ENCODE measurements around the gene PCDHA13.
"Not testable (repeated sequence)": the region's sequence is repeated elsewhere in the genome, so short reads cannot be mapped to it uniquely, and the experiment has no call there.

The PCDHA13 gene

GRCh38 chr5:140875085-140876065 lies 6.5 kb upstream of the PCDHA13 start, which contains the start of gene PCDHA12:
PCDHA12 (plus strand) TSS chr5:140875308; CDS start chr5:140875473, 165 bp downstream.
- H3K4me3 ChIP-seq (ENCODE audit: low read length): peak within 1 kb of the TSS; percentile 71
- H3K9ac ChIP-seq (ENCODE audit: low read depth, low read length): peak within 1 kb of the TSS; percentile 78
- no peaks in the 10 kb centered on the region for H3K9me3 ChIP-seq (ENCODE audit: insufficient read depth, low read depth, low read length)
- H3K27me3 ChIP-seq (ENCODE audit: insufficient read depth, low read length): no peaks in the 10 kb centered on the region
- H3K36me3 ChIP-seq (ENCODE audit: insufficient read depth, low read length): peaks cover 14% of the 10 kb centered on the region; the same call in 1 of the 2 replicates
- 92% methylated on average over 47 of the region's 47 CpGs for WGBS
- H3K4me1 ChIP-seq (ENCODE audit: insufficient read depth, low read length): no peaks in the 10 kb centered on the region
- peak within 1 kb of the TSS; percentile 39; the same call in 1 of the 2 replicates for H3K27ac ChIP-seq (ENCODE audit: low read depth, low read length)

- H3K27me3 ChIP-seq (ENCODE audit: insufficient read depth, low read length); H3K4me3 ChIP-seq (ENCODE audit: low read length); H3K27ac ChIP-seq (ENCODE audit: low read depth, low read length); H3K9ac ChIP-seq (ENCODE audit: low read depth, low read length); H3K4me1 ChIP-seq (ENCODE audit: insufficient read depth, low read length); H3K9me3 ChIP-seq (ENCODE audit: insufficient read depth, low read depth, low read length): not testable (repeated sequence)
- peaks cover 14% of the 10 kb centered on the region; the same call in 1 of the 2 replicates for H3K36me3 ChIP-seq (ENCODE audit: insufficient read depth, low read length)
- WGBS: 97% methylated on average over 80 of the region's 80 CpGs
These were observed 5.2 kb upstream of the PCDHA13 start for GRCh38 chr5:140876541-140877261.

GRCh38 chr5:140877262-140877581 lies 4.7 kb upstream of the PCDHA13 start:
- Histone ChIP-seq H3K36me3 (ENCODE audit: insufficient read depth, low read length) (peaks cover 14% of the 10 kb centered on the region; the same call in 1 of the 2 replicates), H3K4me1 (ENCODE audit: insufficient read depth, low read length) (no peaks in the 10 kb centered on the region), H3K27me3 (ENCODE audit: insufficient read depth, low read length) (no peaks in the 10 kb centered on the region), H3K4me3 (ENCODE audit: low read length) (no peak overlapping the region), H3K9ac (ENCODE audit: low read depth, low read length) (no peak overlapping the region), H3K9me3 (ENCODE audit: insufficient read depth, low read depth, low read length) (no peaks in the 10 kb centered on the region), H3K27ac (ENCODE audit: low read depth, low read length) (no peak overlapping the region)
- 97% methylated on average over 37 of the region's 37 CpGs for WGBS

GRCh38 chr5:140882591-140882899 lies 621 bp downstream of the PCDHA13 start:
- Histone ChIP-seq H3K27ac (ENCODE audit: low read depth, low read length) (no peak overlapping the region), H3K27me3 (ENCODE audit: insufficient read depth, low read length) (no peaks in the 10 kb centered on the region), H3K9ac (ENCODE audit: low read depth, low read length) (no peak overlapping the region), H3K9me3 (ENCODE audit: insufficient read depth, low read depth, low read length) (no peaks in the 10 kb centered on the region), H3K4me1 (ENCODE audit: insufficient read depth, low read length) (no peaks in the 10 kb centered on the region), H3K36me3 (ENCODE audit: insufficient read depth, low read length) (peaks cover 9% of the 10 kb centered on the region; the same call in 1 of the 2 replicates), H3K4me3 (ENCODE audit: low read length) (peak overlapping the region; percentile 56)
- 84% methylated on average over 12 of the region's 12 CpGs for WGBS

- Histone ChIP-seq H3K4me3 (ENCODE audit: low read length) (no peak overlapping the region), H3K27me3 (ENCODE audit: insufficient read depth, low read length) (no peaks in the 10 kb centered on the region), H3K4me1 (ENCODE audit: insufficient read depth, low read length) (no peaks in the 10 kb centered on the region), H3K9me3 (ENCODE audit: insufficient read depth, low read depth, low read length) (no peaks in the 10 kb centered on the region), H3K9ac (ENCODE audit: low read depth, low read length) (no peak overlapping the region), H3K36me3 (ENCODE audit: insufficient read depth, low read length) (peaks cover 2% of the 10 kb centered on the region; the same call in 1 of the 2 replicates), H3K27ac (ENCODE audit: low read depth, low read length) (no peak overlapping the region)
- whole genome bisulfite sequencing: 97% methylated on average over 41 of the region's 41 CpGs
These were observed 1.4 kb downstream of the PCDHA13 start for GRCh38 chr5:140883373-140883772.

- Histone ChIP-seq H3K9me3 (ENCODE audit: insufficient read depth, low read depth, low read length) (no peaks in the 10 kb centered on the region), H3K27me3 (ENCODE audit: insufficient read depth, low read length) (no peaks in the 10 kb centered on the region), H3K36me3 (ENCODE audit: insufficient read depth, low read length) (peaks cover 2% of the 10 kb centered on the region; the same call in 1 of the 2 replicates), H3K4me1 (ENCODE audit: insufficient read depth, low read length) (no peaks in the 10 kb centered on the region), H3K9ac (ENCODE audit: low read depth, low read length) (no peak overlapping the region), H3K27ac (ENCODE audit: low read depth, low read length) (no peak overlapping the region), H3K4me3 (ENCODE audit: low read length) (no peak overlapping the region)
- WGBS: 97% methylated on average over 79 of the region's 79 CpGs
These were observed 2.2 kb downstream of the PCDHA13 start for GRCh38 chr5:140883927-140884697.

- Histone ChIP-seq H3K27ac (ENCODE audit: low read depth, low read length) (no peak overlapping the region), H3K27me3 (ENCODE audit: insufficient read depth, low read length) (no peaks in the 10 kb centered on the region)
- WGBS: 93% methylated on average over 1 of the region's 1 CpG
These were observed 34.4 kb downstream of the PCDHA13 start for GRCh38 chr5:140916325-140916724.

GRCh38 chr5:140923601-140924000 lies 41.7 kb downstream of the PCDHA13 start:
- H3K27ac ChIP-seq (ENCODE audit: low read depth, low read length): no peak overlapping the region
- peaks cover 9% of the 10 kb centered on the region; the same call in 1 of the 2 replicates for H3K4me1 ChIP-seq (ENCODE audit: insufficient read depth, low read length)
- H3K9me3 ChIP-seq (ENCODE audit: insufficient read depth, low read depth, low read length): no peaks in the 10 kb centered on the region
- no peaks in the 10 kb centered on the region for H3K36me3 ChIP-seq (ENCODE audit: insufficient read depth, low read length)
- WGBS: 92% methylated on average over 4 of the region's 4 CpGs
- peaks cover 43% of the 10 kb centered on the region for H3K27me3 ChIP-seq (ENCODE audit: insufficient read depth, low read length)
- H3K4me3 ChIP-seq (ENCODE audit: low read length): no peak overlapping the region
- no peak overlapping the region for H3K9ac ChIP-seq (ENCODE audit: low read depth, low read length)

More at GRCh38 chr5:140916325-140916724, 34.4 kb downstream of the PCDHA13 start:
- Histone ChIP-seq H3K4me1 (ENCODE audit: insufficient read depth, low read length) (no peaks in the 10 kb centered on the region), H3K4me3 (ENCODE audit: low read length) (no peak overlapping the region), H3K9me3 (ENCODE audit: insufficient read depth, low read depth, low read length) (no peaks in the 10 kb centered on the region), H3K36me3 (ENCODE audit: insufficient read depth, low read length) (no peaks in the 10 kb centered on the region), H3K9ac (ENCODE audit: low read depth, low read length) (no peak overlapping the region)

- H3K4me1 ChIP-seq (ENCODE audit: insufficient read depth, low read length): peaks cover 9% of the 10 kb centered on the region; the same call in 1 of the 2 replicates
- peak within 1 kb of the TSS; percentile 71; the same call in 1 of the 2 replicates for H3K27ac ChIP-seq (ENCODE audit: low read depth, low read length)
- no peaks in the 10 kb centered on the region for H3K36me3 ChIP-seq (ENCODE audit: insufficient read depth, low read length)
- H3K9ac ChIP-seq (ENCODE audit: low read depth, low read length): peak within 1 kb of the TSS; percentile 71
- WGBS: 2% methylated on average over 40 of the region's 41 CpGs
- H3K4me3 ChIP-seq (ENCODE audit: low read length): peak within 1 kb of the TSS; percentile 89
- H3K9me3 ChIP-seq (ENCODE audit: insufficient read depth, low read depth, low read length): no peaks in the 10 kb centered on the region
- peaks cover 50% of the 10 kb centered on the region for H3K27me3 ChIP-seq (ENCODE audit: insufficient read depth, low read length)
These were observed 44.0 kb downstream of the PCDHA13 start, which contains the start of gene PCDHAC1 for GRCh38 chr5:140925806-140926442. PCDHAC1 (plus strand) TSS chr5:140926299; CDS start chr5:140926893, 594 bp downstream.
